Left lung (tissue), 10 donors: ENCODE results near the gene NPAS2. TPM values are rescaled to one million over a fixed set of nuclear protein-coding genes. Genes with fewer than 3 reads are reported as not detected.

Experiments
- ATAC-seq: fragments of 200-7000 bp; cut with Tn5 transposase; one replicate; pipeline ENCODE4 v1.9.1; 2020; ENCODE audit warnings: moderate library complexity
- DNase-seq, 4 donors: peaks; one replicate each; pipeline ENCODE4 v3.0.0-alpha.2; 2013 to 2020
- H3K27ac ChIP-seq, 2 donors: fragments of 200-600 bp; sonication (generic) in 1 of 2; one replicate each; pipeline versions ENCODE4 v1.5.0 to v1.8.0; 2020 to 2021
- H3K27me3 ChIP-seq, 2 donors: fragments of 200-600 bp; sonication (generic) in 1 of 2; one replicate each; pipeline versions ENCODE4 v1.5.0 to v1.8.0; 2020 to 2021
- H3K36me3 ChIP-seq, 2 donors: fragments of 200-600 bp; sonication (generic) in 1 of 2; one replicate each; pipeline versions ENCODE4 v1.5.0 to v1.8.0; 2020 to 2021
- H3K4me1 ChIP-seq, 2 donors: fragments of 200-600 bp; one replicate each; pipeline ENCODE4 v1.8.0; 2021
- H3K4me3 ChIP-seq, 2 donors: fragments of 200-600 bp; sonication (generic) in 1 of 2; one replicate each; pipeline versions ENCODE4 v1.5.0 to v1.8.0; 2020 to 2021; ENCODE audit warnings: mild to moderate bottlenecking in 1 of 2
- H3K9me3 ChIP-seq, 2 donors: fragments of 200-600 bp; sonication (generic) in 1 of 2; one replicate each; pipeline versions ENCODE4 v1.5.0 to v1.8.0; 2020 to 2021
- intact Hi-C, 2 donors: fragments of 100-400 bp; cut with DNase I; formaldehyde crosslinking; loops; one replicate each; pipeline versions ENCODE4 v1.11.2 to v1.14.2; 2022
- polyA plus RNA-seq, 6 donors: library from polyadenylated mRNA; unstranded; fragments of 120-200 nt; gene quantifications; one replicate each; pipeline ENCODE4 v1.2.1, GENCODE V29; 2013; ENCODE audit not compliant: insufficient read length in 6 of 6
- total RNA-seq, 2 donors: library from RNA; stranded (reverse); fragmentation: NEBNext Ultra II Directional; extraction: Animal tissue kit (Norgen Biotek cat#: 25700); gene quantifications; one replicate each; pipeline ENCODE4 v1.2.1, GENCODE V29; 2021
- TF ChIP-seq, protein P1 (sequence below), 2 donors: fragments of 200-600 bp; sonication (generic) in 1 of 2; IDR thresholded peaks; one replicate each; pipeline versions ENCODE4 v1.5.0 to v1.8.0; 2021; ENCODE audit warnings: antibody characterized with exemption in 2 of 2
- donor health status: DM: no; HTN: yes; CAD: no.
- donor health status: DM: no; HTN: no; CAD: no.

Gene NPAS2
- total and polyA plus RNA-seq, 8 donors: 18.8 to 40.2 (median 35.0) TPM

DNA sequence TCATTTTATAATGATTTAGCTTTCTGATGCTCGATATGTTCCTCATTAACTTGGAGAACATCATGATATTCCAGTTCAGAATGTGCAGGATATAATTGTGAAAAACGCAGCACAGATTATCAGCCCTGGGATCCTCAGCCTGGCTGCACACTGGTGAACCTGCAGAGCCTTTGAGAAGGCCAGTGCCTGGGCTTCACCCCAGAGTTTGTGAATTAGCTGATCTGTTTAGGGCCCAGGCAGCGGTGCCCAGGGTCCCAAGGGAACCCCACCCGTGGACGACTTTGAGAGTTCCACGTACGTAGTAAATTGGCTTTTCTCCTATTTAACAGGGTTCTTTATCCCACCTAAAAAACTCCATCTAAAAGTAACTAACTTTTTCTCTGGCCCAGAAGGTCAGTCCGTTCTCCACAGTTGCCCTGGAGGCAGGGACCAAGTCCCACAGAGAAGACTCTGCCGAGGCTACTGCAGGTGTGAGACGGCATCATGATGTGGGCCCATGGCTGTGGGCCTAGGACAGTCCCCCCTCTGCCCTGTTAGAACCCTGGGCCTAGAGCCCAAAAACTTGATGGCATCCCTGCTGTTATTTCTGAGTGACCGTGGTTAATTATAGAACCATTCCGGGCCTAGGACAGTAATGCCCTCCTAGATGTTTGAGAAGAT lies 142.6 kb downstream of the NPAS2 start:
- H3K36me3 ChIP-seq: no peaks in the 10 kb centered on the region
- intact Hi-C loops: no loop called here
- TF ChIP-seq, protein P1, sequence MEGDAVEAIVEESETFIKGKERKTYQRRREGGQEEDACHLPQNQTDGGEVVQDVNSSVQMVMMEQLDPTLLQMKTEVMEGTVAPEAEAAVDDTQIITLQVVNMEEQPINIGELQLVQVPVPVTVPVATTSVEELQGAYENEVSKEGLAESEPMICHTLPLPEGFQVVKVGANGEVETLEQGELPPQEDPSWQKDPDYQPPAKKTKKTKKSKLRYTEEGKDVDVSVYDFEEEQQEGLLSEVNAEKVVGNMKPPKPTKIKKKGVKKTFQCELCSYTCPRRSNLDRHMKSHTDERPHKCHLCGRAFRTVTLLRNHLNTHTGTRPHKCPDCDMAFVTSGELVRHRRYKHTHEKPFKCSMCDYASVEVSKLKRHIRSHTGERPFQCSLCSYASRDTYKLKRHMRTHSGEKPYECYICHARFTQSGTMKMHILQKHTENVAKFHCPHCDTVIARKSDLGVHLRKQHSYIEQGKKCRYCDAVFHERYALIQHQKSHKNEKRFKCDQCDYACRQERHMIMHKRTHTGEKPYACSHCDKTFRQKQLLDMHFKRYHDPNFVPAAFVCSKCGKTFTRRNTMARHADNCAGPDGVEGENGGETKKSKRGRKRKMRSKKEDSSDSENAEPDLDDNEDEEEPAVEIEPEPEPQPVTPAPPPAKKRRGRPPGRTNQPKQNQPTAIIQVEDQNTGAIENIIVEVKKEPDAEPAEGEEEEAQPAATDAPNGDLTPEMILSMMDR (IDR thresholded peaks at IDR 0.05): no peak
- DNase-seq: no peak
- no peaks in the 10 kb centered on the region for H3K9me3 ChIP-seq
- H3K27ac ChIP-seq: no peak overlapping the region
- no peak for ATAC-seq
- H3K4me1 ChIP-seq: peaks cover 0 to 9% of the 10 kb centered on the region in 2 donors
- no peak overlapping the region for H3K4me3 ChIP-seq
- H3K27me3 ChIP-seq: no peaks in the 10 kb centered on the region

DNA sequence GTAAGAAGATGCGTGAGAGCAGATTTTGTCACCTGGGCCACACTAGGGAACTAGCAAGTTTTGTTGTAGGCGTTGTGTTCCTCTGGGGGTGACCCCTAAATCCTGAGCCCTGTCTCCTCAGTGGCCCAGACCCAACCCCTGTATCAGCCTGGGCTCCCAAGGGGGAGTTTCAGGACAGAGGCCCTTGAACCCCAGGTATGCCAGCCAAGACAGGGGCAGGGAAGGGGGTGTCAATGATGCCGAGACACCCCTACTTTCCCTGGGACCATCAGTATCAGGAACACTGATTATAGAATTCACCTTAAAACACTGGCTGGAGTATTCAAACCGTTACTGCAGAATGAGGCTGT lies 143.1 kb downstream of the NPAS2 start:
- H3K9me3 ChIP-seq: no peaks in the 10 kb centered on the region
- TF ChIP-seq, protein P1 (IDR thresholded peaks at IDR 0.05): no peak
- no peaks in the 10 kb centered on the region for H3K27me3 ChIP-seq
- H3K4me1 ChIP-seq: peaks cover 0 to 9% of the 10 kb centered on the region in 2 donors
- H3K36me3 ChIP-seq: no peaks in the 10 kb centered on the region
- ATAC-seq (no peak), DNase-seq (no peak)
- no peak overlapping the region for H3K27ac ChIP-seq
- H3K4me3 ChIP-seq: no peak overlapping the region
- intact Hi-C loops: no loop called here

DNA sequence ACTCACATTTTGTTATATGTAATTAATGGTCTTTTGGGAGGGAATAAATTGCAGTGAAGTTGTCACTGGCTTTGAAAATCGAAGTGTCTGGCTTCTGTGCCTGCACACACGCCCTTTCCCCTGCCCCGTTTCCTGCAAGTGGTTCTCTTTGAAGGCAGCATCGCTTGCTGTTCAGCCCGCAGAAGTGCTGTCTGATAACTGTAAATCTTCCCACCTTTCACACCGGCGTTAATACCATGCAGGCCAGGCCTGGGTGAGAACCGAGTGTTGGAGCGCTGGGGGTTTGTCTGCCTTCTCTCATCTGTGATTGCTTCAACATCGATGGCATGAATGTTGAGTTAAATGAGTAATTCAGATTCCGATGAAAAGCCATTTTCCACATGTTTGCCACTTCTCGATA lies 144.3 kb downstream of the NPAS2 start:
- H3K27ac ChIP-seq: no peak overlapping the region
- no peaks in the 10 kb centered on the region for H3K36me3 ChIP-seq
- H3K27me3 ChIP-seq: no peaks in the 10 kb centered on the region
- no peak for DNase-seq
- no peaks in the 10 kb centered on the region for H3K9me3 ChIP-seq
- ATAC-seq: no peak
- H3K4me3 ChIP-seq: no peak overlapping the region
- TF ChIP-seq, protein P1 (IDR thresholded peaks at IDR 0.05): no peak
- peaks cover 0 to 6% of the 10 kb centered on the region in 2 donors for H3K4me1 ChIP-seq
- intact Hi-C loops: no loop called here

DNA sequence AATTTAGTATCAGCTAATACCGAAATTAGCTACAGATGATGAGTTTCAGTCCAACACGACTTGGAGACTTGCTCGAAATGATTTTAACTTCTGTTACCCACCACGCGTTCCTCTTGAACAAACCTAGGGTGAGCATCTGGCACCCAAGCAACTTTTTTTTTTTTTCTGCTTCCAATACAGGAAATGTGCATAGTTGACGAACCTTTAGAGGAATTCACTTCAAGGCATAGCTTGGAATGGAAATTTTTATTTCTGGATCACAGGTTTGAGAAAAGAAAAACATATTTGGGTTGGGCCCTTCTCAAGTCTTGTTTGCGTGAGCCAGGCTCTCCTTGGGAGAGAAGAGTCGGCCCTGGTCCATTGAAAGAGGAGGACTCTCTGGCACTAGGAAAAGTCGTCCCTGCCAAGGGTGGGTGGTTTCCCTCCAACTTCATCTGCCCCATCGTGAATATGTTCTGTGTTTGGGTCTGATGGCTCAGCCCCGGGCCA lies 144.8 kb downstream of the NPAS2 start:
- no peak for DNase-seq
- no peak for ATAC-seq
- TF ChIP-seq, protein P1 (IDR thresholded peaks at IDR 0.05): no peak
- Histone ChIP-seq H3K4me3 (no peak overlapping the region), H3K9me3 (no peaks in the 10 kb centered on the region), H3K27me3 (no peaks in the 10 kb centered on the region), H3K4me1 (peaks cover 0 to 3% of the 10 kb centered on the region in 2 donors), H3K36me3 (no peaks in the 10 kb centered on the region), H3K27ac (no peak overlapping the region)
- intact Hi-C loops: no loop called here

DNA sequence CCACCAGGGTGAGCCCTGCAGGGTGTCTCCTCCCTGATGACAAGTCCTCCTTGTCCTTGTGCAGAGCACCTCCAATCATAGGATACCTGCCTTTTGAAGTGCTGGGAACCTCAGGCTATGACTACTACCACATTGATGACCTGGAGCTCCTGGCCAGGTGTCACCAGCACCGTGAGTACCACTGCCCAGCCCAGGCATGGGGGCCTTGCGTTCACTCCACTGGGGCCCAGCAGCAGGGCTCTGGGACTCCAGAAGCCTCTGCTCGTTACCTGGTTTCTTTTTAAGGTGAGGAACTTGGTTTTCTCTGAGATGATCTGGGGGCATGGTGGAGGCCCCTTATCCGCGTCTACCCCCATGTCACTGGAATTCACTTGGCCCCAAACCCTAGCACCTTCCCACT lies 145.7 kb downstream of the NPAS2 start:
- Histone ChIP-seq H3K27me3 (no peaks in the 10 kb centered on the region), H3K27ac (no peak overlapping the region), H3K36me3 (no peaks in the 10 kb centered on the region), H3K4me1 (no peaks in the 10 kb centered on the region), H3K4me3 (no peak overlapping the region), H3K9me3 (no peaks in the 10 kb centered on the region)
- ATAC-seq (no peak), DNase-seq (no peak)
- TF ChIP-seq, protein P1 (IDR thresholded peaks at IDR 0.05): no peak
- intact Hi-C loops: no loop called here
